Keratinocyte (primary cell): ENCODE data around the gene SERTAD4.

ENCODE experiments used
- EZH2 ChIP-seq: IDR thresholded peaks from one replicate; pipeline ENCODE4 v1.6.1; 2012; ENCODE audit warnings: inconsistent platforms, mild to moderate bottlenecking, low read length, moderate library complexity
- TF ChIP-seq, protein P1 (sequence below), 3 experiments: IDR thresholded peaks in 1 of 3; conservative IDR thresholded peaks in 1 of 3; optimal IDR thresholded peaks in 1 of 3; 2 replicates in 2 of 3; 3 replicates in 1 of 3; pipeline versions ENCODE3 to v1.5.1; 2011; ENCODE audit warnings: low read length in 3 of 3, mild to moderate bottlenecking in 3 of 3, moderate library complexity in 2 of 3, control low read depth in 1 of 3, inconsistent platforms in 1 of 3; ENCODE audit not compliant: insufficient read depth in 2 of 3; ENCODE audit errors: extremely low read depth in 1 of 3

- TF ChIP-seq, protein P1, sequence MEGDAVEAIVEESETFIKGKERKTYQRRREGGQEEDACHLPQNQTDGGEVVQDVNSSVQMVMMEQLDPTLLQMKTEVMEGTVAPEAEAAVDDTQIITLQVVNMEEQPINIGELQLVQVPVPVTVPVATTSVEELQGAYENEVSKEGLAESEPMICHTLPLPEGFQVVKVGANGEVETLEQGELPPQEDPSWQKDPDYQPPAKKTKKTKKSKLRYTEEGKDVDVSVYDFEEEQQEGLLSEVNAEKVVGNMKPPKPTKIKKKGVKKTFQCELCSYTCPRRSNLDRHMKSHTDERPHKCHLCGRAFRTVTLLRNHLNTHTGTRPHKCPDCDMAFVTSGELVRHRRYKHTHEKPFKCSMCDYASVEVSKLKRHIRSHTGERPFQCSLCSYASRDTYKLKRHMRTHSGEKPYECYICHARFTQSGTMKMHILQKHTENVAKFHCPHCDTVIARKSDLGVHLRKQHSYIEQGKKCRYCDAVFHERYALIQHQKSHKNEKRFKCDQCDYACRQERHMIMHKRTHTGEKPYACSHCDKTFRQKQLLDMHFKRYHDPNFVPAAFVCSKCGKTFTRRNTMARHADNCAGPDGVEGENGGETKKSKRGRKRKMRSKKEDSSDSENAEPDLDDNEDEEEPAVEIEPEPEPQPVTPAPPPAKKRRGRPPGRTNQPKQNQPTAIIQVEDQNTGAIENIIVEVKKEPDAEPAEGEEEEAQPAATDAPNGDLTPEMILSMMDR (optimal IDR thresholded peaks at IDR 0.05 in 1 of 3, IDR thresholded peaks at IDR 0.05 in 1 of 3, conservative IDR thresholded peaks at IDR 0.05 in 1 of 3; ENCODE audit: extremely low read depth in 1 of 3, insufficient read depth in 2 of 3, low read length in 3 of 3) = no peak
- TF ChIP-seq EZH2 = no peak
Observed at GRCh38 chr1:210198840-210199239, 33.8 kb upstream of the SERTAD4 start.
